ENCODE measurements around the gene VGLL1.

The VGLL1 gene, protein sequence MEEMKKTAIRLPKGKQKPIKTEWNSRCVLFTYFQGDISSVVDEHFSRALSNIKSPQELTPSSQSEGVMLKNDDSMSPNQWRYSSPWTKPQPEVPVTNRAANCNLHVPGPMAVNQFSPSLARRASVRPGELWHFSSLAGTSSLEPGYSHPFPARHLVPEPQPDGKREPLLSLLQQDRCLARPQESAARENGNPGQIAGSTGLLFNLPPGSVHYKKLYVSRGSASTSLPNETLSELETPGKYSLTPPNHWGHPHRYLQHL

GRCh38 chrX:136531951-136532350 is at the start of gene VGLL1:
VGLL1 (plus strand) TSS chrX:136532215; CDS start chrX:136536021, 3,806 bp downstream.
- TF ChIP-seq, protein P1, sequence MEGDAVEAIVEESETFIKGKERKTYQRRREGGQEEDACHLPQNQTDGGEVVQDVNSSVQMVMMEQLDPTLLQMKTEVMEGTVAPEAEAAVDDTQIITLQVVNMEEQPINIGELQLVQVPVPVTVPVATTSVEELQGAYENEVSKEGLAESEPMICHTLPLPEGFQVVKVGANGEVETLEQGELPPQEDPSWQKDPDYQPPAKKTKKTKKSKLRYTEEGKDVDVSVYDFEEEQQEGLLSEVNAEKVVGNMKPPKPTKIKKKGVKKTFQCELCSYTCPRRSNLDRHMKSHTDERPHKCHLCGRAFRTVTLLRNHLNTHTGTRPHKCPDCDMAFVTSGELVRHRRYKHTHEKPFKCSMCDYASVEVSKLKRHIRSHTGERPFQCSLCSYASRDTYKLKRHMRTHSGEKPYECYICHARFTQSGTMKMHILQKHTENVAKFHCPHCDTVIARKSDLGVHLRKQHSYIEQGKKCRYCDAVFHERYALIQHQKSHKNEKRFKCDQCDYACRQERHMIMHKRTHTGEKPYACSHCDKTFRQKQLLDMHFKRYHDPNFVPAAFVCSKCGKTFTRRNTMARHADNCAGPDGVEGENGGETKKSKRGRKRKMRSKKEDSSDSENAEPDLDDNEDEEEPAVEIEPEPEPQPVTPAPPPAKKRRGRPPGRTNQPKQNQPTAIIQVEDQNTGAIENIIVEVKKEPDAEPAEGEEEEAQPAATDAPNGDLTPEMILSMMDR (conservative IDR thresholded peaks at IDR 0.05; ENCODE audit: low read depth, low read length) = no peak
- no peak within 1 kb of the TSS for H3K4me3 ChIP-seq (ENCODE audit: low read length)
- no peak for DNase-seq (ENCODE audit: low read depth)

GRCh38 chrX:136487647-136488046 is 44.4 kb upstream of the VGLL1 start, which contains the start of gene BRS3:
BRS3 (plus strand) TSS chrX:136487947; CDS start chrX:136488115, 168 bp downstream.
- DNase-seq (ENCODE audit: low read depth) = no peak
- H3K4me3 ChIP-seq (ENCODE audit: low read length) = no peak within 1 kb of the TSS
- TF ChIP-seq, protein P1 (conservative IDR thresholded peaks at IDR 0.05; ENCODE audit: low read depth, low read length) = no peak

GRCh38 chrX:136488706-136489105 is 43.3 kb upstream of the VGLL1 start:
- no peak for DNase-seq (ENCODE audit: low read depth)
- TF ChIP-seq, protein P1 (conservative IDR thresholded peaks at IDR 0.05; ENCODE audit: low read depth, low read length) = no peak
- H3K4me3 ChIP-seq (ENCODE audit: low read length) = no peak overlapping the region

GRCh38 chrX:136491832-136492231 is 40.2 kb upstream of the VGLL1 start:
- H3K4me3 ChIP-seq (ENCODE audit: low read length) = no peak overlapping the region
- DNase-seq (ENCODE audit: low read depth) = no peak
- TF ChIP-seq, protein P1 (conservative IDR thresholded peaks at IDR 0.05; ENCODE audit: low read depth, low read length) = no peak

- no peak overlapping the region for H3K4me3 ChIP-seq (ENCODE audit: low read length)
- TF ChIP-seq, protein P1 (conservative IDR thresholded peaks at IDR 0.05; ENCODE audit: low read depth, low read length) = no peak
- DNase-seq (ENCODE audit: low read depth) = no peak
Observed at GRCh38 chrX:136493011-136493410, 39.0 kb upstream of the VGLL1 start.

GRCh38 chrX:136495043-136495442 is 37.0 kb upstream of the VGLL1 start:
- no peak overlapping the region for H3K4me3 ChIP-seq (ENCODE audit: low read length)
- no peak for DNase-seq (ENCODE audit: low read depth)
- TF ChIP-seq, protein P1 (conservative IDR thresholded peaks at IDR 0.05; ENCODE audit: low read depth, low read length) = no peak

DNA sequence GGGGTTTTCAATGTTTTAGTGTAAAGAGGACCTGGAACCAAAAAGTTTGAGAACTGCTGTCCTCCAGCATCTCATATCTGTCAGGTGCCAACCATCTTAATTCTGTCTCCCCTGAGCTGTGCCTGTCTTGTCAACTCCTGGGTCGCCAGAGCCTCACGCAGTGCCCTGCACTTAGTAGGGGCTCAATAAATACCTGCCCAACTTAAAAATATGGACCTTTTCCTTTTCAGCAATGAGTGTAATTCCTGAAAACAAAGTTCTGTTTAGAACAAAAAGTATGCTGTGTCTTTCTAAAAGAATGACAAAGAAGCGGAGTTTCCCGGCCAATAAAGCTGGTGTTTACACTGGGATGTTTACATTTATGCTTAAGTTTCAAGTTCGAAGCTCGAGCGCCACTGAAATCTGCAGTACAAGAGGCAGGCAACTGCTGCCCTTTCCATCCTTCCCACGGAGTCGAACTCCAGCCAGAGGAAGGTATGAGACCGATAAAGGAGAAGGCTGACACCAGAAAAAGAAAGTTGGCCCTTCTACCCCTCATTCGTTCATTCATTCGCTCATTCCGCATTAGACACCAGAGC is 35.7 kb upstream of the VGLL1 start:
- peak overlapping the region; percentile 67 for H3K4me3 ChIP-seq (ENCODE audit: low read length)
- TF ChIP-seq, protein P1 (conservative IDR thresholded peaks at IDR 0.05; ENCODE audit: low read depth, low read length) = no peak
- DNase-seq (ENCODE audit: low read depth) = no peak

Data from retinal pigment epithelial cell (primary cell).